GM19193 (cell line): ENCODE data around the gene TXNDC17.

Source experiments
- POLR2A ChIP-seq: IDR thresholded peaks from 4 replicates; pipeline ENCODE4 v1.6.1; 2011; ENCODE audit not compliant: insufficient read depth, insufficient read length; ENCODE audit errors: extremely low read depth

Gene TXNDC17

GRCh38 chr17:6651354-6651918, 10.6 kb downstream of the TXNDC17 start, which contains the start of the genes C17orf100 and MED31:
Gene C17orf100, plus strand, starts transcription at chr17:6651762. Its CDS starts 152 bp downstream, at chr17:6651914.
Gene MED31, minus strand, starts transcription at chr17:6651605. Its CDS starts 77 bp downstream, at chr17:6651528.
- peak; percentile 71 for TF ChIP-seq POLR2A

GRCh38 chr17:6651919-6652452, 11.1 kb downstream of the TXNDC17 start:
- no peak for TF ChIP-seq POLR2A

- no peak for TF ChIP-seq POLR2A
These were observed 14.2 kb downstream of the TXNDC17 start for GRCh38 chr17:6654841-6655731.

GRCh38 chr17:6656797-6657632, 16.2 kb downstream of the TXNDC17 start:
- peak; percentile 54 for TF ChIP-seq POLR2A

GRCh38 chr17:6657633-6658287, 16.9 kb downstream of the TXNDC17 start:
- TF ChIP-seq POLR2A, result no peak

GRCh38 chr17:6660101-6660500, 19.2 kb downstream of the TXNDC17 start:
- TF ChIP-seq POLR2A, result no peak

- no peak for TF ChIP-seq POLR2A
These were observed 20.1 kb downstream of the TXNDC17 start for GRCh38 chr17:6660805-6661463.

- no peak for TF ChIP-seq POLR2A
These were observed 20.6 kb downstream of the TXNDC17 start for GRCh38 chr17:6661464-6661848.

GRCh38 chr17:6666077-6666521, 25.2 kb downstream of the TXNDC17 start:
- no peak for TF ChIP-seq POLR2A

GRCh38 chr17:6666557-6666956, 25.7 kb downstream of the TXNDC17 start:
- no peak for TF ChIP-seq POLR2A

GRCh38 chr17:6667516-6667915, 26.7 kb downstream of the TXNDC17 start:
- TF ChIP-seq POLR2A, result no peak

- no peak for TF ChIP-seq POLR2A
These were observed 27.4 kb downstream of the TXNDC17 start for GRCh38 chr17:6668219-6668618.

- TF ChIP-seq POLR2A, result no peak
These were observed 28.0 kb downstream of the TXNDC17 start for GRCh38 chr17:6668727-6669425.

- TF ChIP-seq POLR2A, result no peak
These were observed 28.8 kb downstream of the TXNDC17 start for GRCh38 chr17:6669479-6670212.
